Measurements from ENCODE around the gene SRM.
"Not testable (repeated sequence)": the region's sequence is repeated elsewhere in the genome, so short reads cannot be mapped to it uniquely, and the experiment has no call there.

Gene SRM

DNA sequence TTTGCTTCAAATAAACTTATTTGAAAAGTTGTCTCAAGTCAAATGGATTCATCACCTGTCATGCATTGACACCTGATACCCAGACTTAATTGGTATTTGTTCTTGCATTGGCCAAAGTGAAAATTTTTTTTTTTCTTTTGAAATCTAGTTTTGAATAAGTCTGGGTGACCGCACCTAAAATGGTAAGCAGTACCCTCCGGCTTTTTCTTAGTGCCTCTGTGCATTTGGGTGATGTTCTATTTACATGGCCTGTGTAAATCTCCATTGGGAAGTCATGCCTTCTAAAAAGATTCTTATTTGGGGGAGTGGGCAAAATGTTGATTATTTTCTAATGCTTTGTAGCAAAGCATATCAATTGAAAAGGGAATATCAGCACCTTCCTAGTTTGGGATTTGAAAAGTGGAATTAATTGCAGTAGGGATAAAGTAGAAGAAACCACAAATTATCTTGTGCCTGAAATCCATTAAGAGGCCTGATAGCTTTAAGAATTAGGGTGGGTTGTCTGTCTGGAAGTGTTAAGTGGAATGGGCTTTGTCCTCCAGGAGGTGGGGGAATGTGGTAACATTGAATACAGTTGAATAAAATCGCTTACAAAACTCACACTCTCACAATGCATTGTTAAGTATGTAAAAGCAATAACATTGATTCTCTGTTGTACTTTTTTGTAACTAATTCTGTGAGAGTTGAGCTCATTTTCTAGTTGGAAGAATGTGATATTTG, 35.5 kb downstream of the SRM start:
- peaks cover 89% of the 10 kb centered on the region for H3K36me3 ChIP-seq

DNA sequence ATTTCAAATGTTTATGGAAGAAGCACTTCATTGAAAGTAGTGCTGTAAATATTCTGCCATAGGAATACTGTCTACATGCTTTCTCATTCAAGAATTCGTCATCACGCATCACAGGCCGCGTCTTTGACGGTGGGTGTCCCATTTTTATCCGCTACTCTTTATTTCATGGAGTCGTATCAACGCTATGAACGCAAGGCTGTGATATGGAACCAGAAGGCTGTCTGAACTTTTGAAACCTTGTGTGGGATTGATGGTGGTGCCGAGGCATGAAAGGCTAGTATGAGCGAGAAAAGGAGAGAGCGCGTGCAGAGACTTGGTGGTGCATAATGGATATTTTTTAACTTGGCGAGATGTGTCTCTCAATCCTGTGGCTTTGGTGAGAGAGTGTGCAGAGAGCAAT, 36.6 kb downstream of the SRM start:
- peaks cover 100% of the 10 kb centered on the region for H3K36me3 ChIP-seq
- no peak overlapping the region for H3K27ac ChIP-seq

More for the DNA sequence above, 35.5 kb downstream of the SRM start:
- no peak for TF ChIP-seq CTCF (IDR thresholded peaks at IDR 0.05)
- Histone ChIP-seq H3K4me3 (ENCODE audit: low read depth in 1 of 2, low read length in 1 of 2) (no peak overlapping the region), H3K4me1 (ENCODE audit: control insufficient read depth in 1 of 2, insufficient read depth in 1 of 2, low read depth in 1 of 2, low read length in 1 of 2) (no peaks in the 10 kb centered on the region), H3K9me3 (no peaks in the 10 kb centered on the region), H3K27ac (no peak overlapping the region), H3K27me3 (no peaks in the 10 kb centered on the region)

GRCh38 chr1:11019971-11020370, 39.8 kb downstream of the SRM start:
- peaks cover 100% of the 10 kb centered on the region for H3K36me3 ChIP-seq
- no peak for TF ChIP-seq CTCF (IDR thresholded peaks at IDR 0.05)

More for the DNA sequence above, 36.6 kb downstream of the SRM start:
- no peak for TF ChIP-seq CTCF (IDR thresholded peaks at IDR 0.05)
- Histone ChIP-seq H3K9me3 (no peaks in the 10 kb centered on the region), H3K4me1 (ENCODE audit: control insufficient read depth in 1 of 2, insufficient read depth in 1 of 2, low read depth in 1 of 2, low read length in 1 of 2) (no peaks in the 10 kb centered on the region), H3K4me3 (ENCODE audit: low read depth in 1 of 2, low read length in 1 of 2) (no peak overlapping the region), H3K27me3 (no peaks in the 10 kb centered on the region)

GRCh38 chr1:11019358-11019757, 40.5 kb downstream of the SRM start:
- H3K9me3 ChIP-seq; H3K27me3 ChIP-seq; H3K4me1 ChIP-seq (ENCODE audit: control insufficient read depth in 1 of 2, insufficient read depth in 1 of 2, low read depth in 1 of 2, low read length in 1 of 2); H3K27ac ChIP-seq; H3K4me3 ChIP-seq (ENCODE audit: low read depth in 1 of 2, low read length in 1 of 2): not testable (repeated sequence)
- H3K36me3 ChIP-seq: peaks cover 100% of the 10 kb centered on the region

More at GRCh38 chr1:11019971-11020370, 39.8 kb downstream of the SRM start:
- no peaks in the 10 kb centered on the region for H3K4me1 ChIP-seq (ENCODE audit: control insufficient read depth in 1 of 2, insufficient read depth in 1 of 2, low read depth in 1 of 2, low read length in 1 of 2)
- no peaks in the 10 kb centered on the region for H3K9me3 ChIP-seq
- no peak overlapping the region for H3K27ac ChIP-seq
- no peaks in the 10 kb centered on the region for H3K27me3 ChIP-seq
- H3K4me3 ChIP-seq (ENCODE audit: low read depth in 1 of 2, low read length in 1 of 2): no peak overlapping the region

GRCh38 chr1:11013160-11013531, 46.7 kb downstream of the SRM start:
- H3K27ac ChIP-seq: peak overlapping the region; percentile 97
- no peak for TF ChIP-seq CTCF (IDR thresholded peaks at IDR 0.05)
- H3K4me1 ChIP-seq (ENCODE audit: control insufficient read depth in 1 of 2, insufficient read depth in 1 of 2, low read depth in 1 of 2, low read length in 1 of 2): peaks cover 26 to 27% of the 10 kb centered on the region in 2 experiments
- no peaks in the 10 kb centered on the region for H3K9me3 ChIP-seq
- H3K36me3 ChIP-seq: peaks cover 47% of the 10 kb centered on the region
- H3K27me3 ChIP-seq: no peaks in the 10 kb centered on the region
- peak overlapping the region; percentile 93 to 98 for H3K4me3 ChIP-seq (ENCODE audit: low read depth in 1 of 2, low read length in 1 of 2)

- H3K36me3 ChIP-seq: peaks cover 41% of the 10 kb centered on the region
- H3K9me3 ChIP-seq: no peaks in the 10 kb centered on the region
- H3K27me3 ChIP-seq: no peaks in the 10 kb centered on the region
- H3K4me1 ChIP-seq (ENCODE audit: control insufficient read depth in 1 of 2, insufficient read depth in 1 of 2, low read depth in 1 of 2, low read length in 1 of 2): peaks cover 26 to 27% of the 10 kb centered on the region in 2 experiments
- peak within 1 kb of the TSS; percentile 93 to 98 for H3K4me3 ChIP-seq (ENCODE audit: low read depth in 1 of 2, low read length in 1 of 2)
- peak within 1 kb of the TSS; percentile 97 for H3K27ac ChIP-seq
- TF ChIP-seq CTCF (IDR thresholded peaks at IDR 0.05): peak; percentile 7
Observed at GRCh38 chr1:11012260-11013159, 47.3 kb downstream of the SRM start, which contains the start of gene TARDBP. TSS of gene TARDBP (plus strand) at chr1:11012654. CDS start at chr1:11013728, 1,074 bp downstream.
